ENCODE measurements around the gene PLCB1. TPM values are rescaled to one million over a fixed set of nuclear protein-coding genes. Genes with fewer than 3 reads are reported as not detected.

The PLCB1 gene
- polyA plus RNA-seq, 4 donors, result 1.8 to 5.4 (median 2.0) TPM

DNA sequence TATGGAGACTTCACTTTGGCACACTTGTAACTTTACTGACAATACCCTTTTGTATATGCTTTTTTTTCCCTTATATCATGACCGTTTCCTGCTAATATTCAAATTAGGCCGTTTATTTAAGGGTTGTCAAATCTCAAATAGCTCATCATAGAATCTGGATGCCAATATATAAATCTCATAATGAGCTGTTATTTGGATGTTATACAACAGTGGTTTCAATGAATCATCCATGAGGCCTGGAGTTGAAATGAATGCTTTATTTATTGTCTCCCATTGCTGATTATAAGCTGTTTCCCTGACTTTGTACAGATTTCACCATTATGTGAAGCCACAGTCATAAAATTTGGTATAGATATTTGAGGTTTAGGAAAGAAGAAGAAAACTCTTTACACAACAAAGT, 256.1 kb downstream of the PLCB1 start:
- 18 to 49% (median 44%) methylated on average over 2 of the region's 2 CpGs for WGBS, 3 donors
- H3K27ac ChIP-seq (ENCODE audit: low read depth in 1 of 3, low read length in 2 of 3), result no peak overlapping the region
- H3K4me3 ChIP-seq (ENCODE audit: low read depth in 1 of 3, low read length in 3 of 3), result no peak overlapping the region
- H3K36me3 ChIP-seq (ENCODE audit: control insufficient read depth in 3 of 3, insufficient read depth in 2 of 3, low read depth in 1 of 3, low read length in 3 of 3), result no peaks in the 10 kb centered on the region
- H3K9me3 ChIP-seq (ENCODE audit: control insufficient read depth in 2 of 2, insufficient read depth in 1 of 2, low read depth in 1 of 2, low read length in 1 of 2), result no peaks in the 10 kb centered on the region
- FAIRE-seq (no peak), DNase-seq (no peak)
- H3K4me1 ChIP-seq (ENCODE audit: control insufficient read depth in 3 of 3, insufficient read depth in 2 of 3, low read depth in 1 of 3, low read length in 2 of 3), result no peaks in the 10 kb centered on the region
- H3K27me3 ChIP-seq (ENCODE audit: control insufficient read depth in 3 of 3, insufficient read depth in 3 of 3, low read length in 3 of 3), result no peaks in the 10 kb centered on the region

- FAIRE-seq (no peak), DNase-seq (no peak)
- Histone ChIP-seq H3K4me1 (ENCODE audit: control insufficient read depth in 3 of 3, insufficient read depth in 2 of 3, low read depth in 1 of 3, low read length in 2 of 3) (no peaks in the 10 kb centered on the region), H3K27ac (ENCODE audit: low read depth in 1 of 3, low read length in 2 of 3) (no peak overlapping the region), H3K36me3 (ENCODE audit: control insufficient read depth in 3 of 3, insufficient read depth in 2 of 3, low read depth in 1 of 3, low read length in 3 of 3) (no peaks in the 10 kb centered on the region), H3K27me3 (ENCODE audit: control insufficient read depth in 3 of 3, insufficient read depth in 3 of 3, low read length in 3 of 3) (no peaks in the 10 kb centered on the region), H3K9me3 (ENCODE audit: control insufficient read depth in 2 of 2, insufficient read depth in 1 of 2, low read depth in 1 of 2, low read length in 1 of 2) (no peaks in the 10 kb centered on the region), H3K4me3 (ENCODE audit: low read depth in 1 of 3, low read length in 3 of 3) (no peak overlapping the region)
- 93 to 98% (median 97%) methylated on average over 1 of the region's 1 CpG for WGBS, 3 donors
Measured at GRCh38 chr20:8388707-8389106, 256.6 kb downstream of the PLCB1 start.

- H3K36me3 ChIP-seq (ENCODE audit: control insufficient read depth in 3 of 3, insufficient read depth in 2 of 3, low read depth in 1 of 3, low read length in 3 of 3), result no peaks in the 10 kb centered on the region
- DNase-seq, result peak; percentile 45 to 46
Measured at GRCh38 chr20:8389381-8390036, 257.4 kb downstream of the PLCB1 start.

DNA sequence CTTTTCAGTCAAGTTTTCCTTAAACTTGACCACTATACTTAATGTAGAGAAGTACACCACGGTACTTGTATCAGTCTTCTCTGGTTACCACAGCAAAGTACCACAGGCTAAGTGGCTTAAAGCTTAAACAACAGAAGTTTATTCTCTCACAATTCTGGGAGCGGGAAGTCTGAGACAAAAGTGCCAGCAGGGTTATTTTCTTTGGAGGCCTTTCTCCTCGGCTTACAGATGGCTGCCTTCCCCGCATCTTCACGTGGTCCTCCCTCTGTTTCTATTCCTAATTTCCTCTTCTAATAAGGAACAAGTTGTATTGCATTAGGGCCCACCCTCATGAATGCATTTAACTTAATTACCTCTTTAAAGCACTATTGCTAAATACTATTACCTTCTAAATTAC, 258.0 kb downstream of the PLCB1 start:
- DNase-seq, result no peak
- FAIRE-seq, result no peak
- 81 to 98% (median 91%) methylated on average over 5 of the region's 5 CpGs for WGBS, 3 donors
- Histone ChIP-seq H3K4me1 (ENCODE audit: control insufficient read depth in 3 of 3, insufficient read depth in 2 of 3, low read depth in 1 of 3, low read length in 2 of 3) (no peaks in the 10 kb centered on the region), H3K27ac (ENCODE audit: low read depth in 1 of 3, low read length in 2 of 3) (no peak overlapping the region), H3K4me3 (ENCODE audit: low read depth in 1 of 3, low read length in 3 of 3) (no peak overlapping the region), H3K36me3 (ENCODE audit: control insufficient read depth in 3 of 3, insufficient read depth in 2 of 3, low read depth in 1 of 3, low read length in 3 of 3) (no peaks in the 10 kb centered on the region), H3K27me3 (ENCODE audit: control insufficient read depth in 3 of 3, insufficient read depth in 3 of 3, low read length in 3 of 3) (no peaks in the 10 kb centered on the region), H3K9me3 (ENCODE audit: control insufficient read depth in 2 of 2, insufficient read depth in 1 of 2, low read depth in 1 of 2, low read length in 1 of 2) (no peaks in the 10 kb centered on the region)

More at GRCh38 chr20:8389381-8390036, 257.4 kb downstream of the PLCB1 start:
- no peak overlapping the region for H3K27ac ChIP-seq (ENCODE audit: low read depth in 1 of 3, low read length in 2 of 3)
- H3K4me3 ChIP-seq (ENCODE audit: low read depth in 1 of 3, low read length in 3 of 3), result no peak overlapping the region
- no peaks in the 10 kb centered on the region for H3K4me1 ChIP-seq (ENCODE audit: control insufficient read depth in 3 of 3, insufficient read depth in 2 of 3, low read depth in 1 of 3, low read length in 2 of 3)
- H3K9me3 ChIP-seq (ENCODE audit: control insufficient read depth in 2 of 2, insufficient read depth in 1 of 2, low read depth in 1 of 2, low read length in 1 of 2), result no peaks in the 10 kb centered on the region
- WGBS, 3 donors, result 37 to 40% (median 40%) methylated on average over 7 of the region's 7 CpGs
- peak; percentile 36 for FAIRE-seq
- H3K27me3 ChIP-seq (ENCODE audit: control insufficient read depth in 3 of 3, insufficient read depth in 3 of 3, low read length in 3 of 3), result no peaks in the 10 kb centered on the region

DNA sequence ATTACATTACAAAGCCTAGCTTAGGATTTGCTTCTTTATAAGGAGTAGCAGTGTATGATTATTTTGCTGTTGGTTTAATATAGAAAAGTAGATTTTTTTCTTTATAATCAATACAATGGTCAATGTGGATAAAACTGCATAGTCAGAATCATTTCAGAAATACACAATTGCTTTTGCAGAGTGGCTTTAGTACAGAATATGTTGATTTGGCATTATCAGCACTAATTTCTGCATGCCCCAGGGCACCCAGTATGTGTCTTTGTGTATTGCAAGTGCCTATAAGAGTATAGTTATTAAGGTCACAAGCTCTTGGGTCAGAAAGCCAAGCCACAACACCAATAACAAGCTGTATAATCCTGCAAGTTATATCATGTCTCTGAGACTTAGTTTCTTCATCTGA, 258.4 kb downstream of the PLCB1 start:
- H3K4me3 ChIP-seq (ENCODE audit: low read depth in 1 of 3, low read length in 3 of 3), result no peak overlapping the region
- DNase-seq, result no peak
- no peaks in the 10 kb centered on the region for H3K36me3 ChIP-seq (ENCODE audit: control insufficient read depth in 3 of 3, insufficient read depth in 2 of 3, low read depth in 1 of 3, low read length in 3 of 3)
- no peak overlapping the region for H3K27ac ChIP-seq (ENCODE audit: low read depth in 1 of 3, low read length in 2 of 3)
- H3K9me3 ChIP-seq (ENCODE audit: control insufficient read depth in 2 of 2, insufficient read depth in 1 of 2, low read depth in 1 of 2, low read length in 1 of 2), result no peaks in the 10 kb centered on the region
- no peak for FAIRE-seq
- H3K4me1 ChIP-seq (ENCODE audit: control insufficient read depth in 3 of 3, insufficient read depth in 2 of 3, low read depth in 1 of 3, low read length in 2 of 3), result no peaks in the 10 kb centered on the region
- no peaks in the 10 kb centered on the region for H3K27me3 ChIP-seq (ENCODE audit: control insufficient read depth in 3 of 3, insufficient read depth in 3 of 3, low read length in 3 of 3)

GRCh38 chr20:8393381-8393780, 261.3 kb downstream of the PLCB1 start:
- no peak for FAIRE-seq
- H3K27ac ChIP-seq (ENCODE audit: low read depth in 1 of 3, low read length in 2 of 3), result no peak overlapping the region
- 46 to 54% (median 50%) methylated on average over 3 of the region's 3 CpGs for WGBS, 3 donors
- no peaks in the 10 kb centered on the region for H3K9me3 ChIP-seq (ENCODE audit: control insufficient read depth in 2 of 2, insufficient read depth in 1 of 2, low read depth in 1 of 2, low read length in 1 of 2)
- no peaks in the 10 kb centered on the region for H3K27me3 ChIP-seq (ENCODE audit: control insufficient read depth in 3 of 3, insufficient read depth in 3 of 3, low read length in 3 of 3)
- H3K4me3 ChIP-seq (ENCODE audit: low read depth in 1 of 3, low read length in 3 of 3), result no peak overlapping the region
- H3K4me1 ChIP-seq (ENCODE audit: control insufficient read depth in 3 of 3, insufficient read depth in 2 of 3, low read depth in 1 of 3, low read length in 2 of 3), result no peaks in the 10 kb centered on the region
- H3K36me3 ChIP-seq (ENCODE audit: control insufficient read depth in 3 of 3, insufficient read depth in 2 of 3, low read depth in 1 of 3, low read length in 3 of 3), result no peaks in the 10 kb centered on the region
- peak in 1 of 2 donors; percentile 52 for DNase-seq

DNA sequence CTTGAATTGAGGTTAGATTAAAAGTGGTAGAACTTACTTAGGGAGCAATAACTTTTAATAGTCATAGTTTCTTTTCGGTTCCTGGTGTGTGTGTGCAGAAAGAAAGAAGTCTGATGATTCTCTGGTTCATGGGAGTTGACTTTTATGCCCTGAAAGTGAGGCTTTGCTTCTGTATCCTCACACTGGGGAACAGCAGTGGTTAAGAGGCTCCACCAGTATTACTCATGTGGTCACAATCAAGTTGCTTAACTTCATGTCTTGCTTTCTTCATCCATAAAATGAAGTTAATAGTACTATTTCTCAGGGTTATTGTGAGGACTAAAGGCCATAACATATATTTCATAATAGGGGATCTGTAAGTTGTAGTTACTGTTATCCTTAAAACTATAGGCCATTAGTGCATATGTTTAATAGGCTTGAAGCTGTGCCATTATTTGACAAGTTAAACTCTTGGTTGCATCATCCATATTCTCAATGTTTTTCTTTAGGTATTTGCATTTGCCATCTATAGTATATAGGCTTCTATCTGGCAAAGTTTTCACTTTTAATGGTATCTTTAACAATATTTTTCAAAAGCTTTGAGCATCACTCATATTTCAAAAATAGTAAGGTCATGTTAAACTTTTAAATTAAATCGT, 262.4 kb downstream of the PLCB1 start:
- Histone ChIP-seq H3K9me3 (ENCODE audit: control insufficient read depth in 2 of 2, insufficient read depth in 1 of 2, low read depth in 1 of 2, low read length in 1 of 2) (no peaks in the 10 kb centered on the region), H3K4me1 (ENCODE audit: control insufficient read depth in 3 of 3, insufficient read depth in 2 of 3, low read depth in 1 of 3, low read length in 2 of 3) (no peaks in the 10 kb centered on the region), H3K27me3 (ENCODE audit: control insufficient read depth in 3 of 3, insufficient read depth in 3 of 3, low read length in 3 of 3) (no peaks in the 10 kb centered on the region), H3K36me3 (ENCODE audit: control insufficient read depth in 3 of 3, insufficient read depth in 2 of 3, low read depth in 1 of 3, low read length in 3 of 3) (no peaks in the 10 kb centered on the region), H3K27ac (ENCODE audit: low read depth in 1 of 3, low read length in 2 of 3) (no peak overlapping the region), H3K4me3 (ENCODE audit: low read depth in 1 of 3, low read length in 3 of 3) (no peak overlapping the region)
- peak in 1 of 2 donors; percentile 25 for DNase-seq
- WGBS, 3 donors, result 86 to 90% (median 88%) methylated on average over 2 of the region's 2 CpGs
- FAIRE-seq, result peak; percentile 90

DNA sequence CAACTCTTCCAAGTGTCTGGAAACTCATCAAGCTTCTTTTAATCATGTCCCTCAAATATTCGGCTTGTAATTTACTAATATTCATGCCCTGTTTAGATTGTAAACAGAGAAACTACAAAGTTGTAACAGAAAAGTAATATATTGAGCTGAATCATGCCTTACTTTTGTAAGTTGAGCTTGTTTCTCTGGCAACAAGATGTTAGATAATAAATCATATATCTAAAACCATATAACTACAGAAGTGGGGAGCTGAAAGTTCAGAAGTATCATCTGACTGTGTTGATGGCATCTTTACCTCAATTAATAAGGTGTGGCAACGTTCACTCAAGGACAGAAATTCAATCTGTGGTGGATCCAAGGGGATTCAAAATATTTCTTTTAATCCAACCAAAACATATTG, 263.9 kb downstream of the PLCB1 start:
- FAIRE-seq (peak; percentile 57), DNase-seq (no peak)
- Histone ChIP-seq H3K9me3 (ENCODE audit: control insufficient read depth in 2 of 2, insufficient read depth in 1 of 2, low read depth in 1 of 2, low read length in 1 of 2) (no peaks in the 10 kb centered on the region), H3K27ac (ENCODE audit: low read depth in 1 of 3, low read length in 2 of 3) (no peak overlapping the region), H3K27me3 (ENCODE audit: control insufficient read depth in 3 of 3, insufficient read depth in 3 of 3, low read length in 3 of 3) (no peaks in the 10 kb centered on the region), H3K4me1 (ENCODE audit: control insufficient read depth in 3 of 3, insufficient read depth in 2 of 3, low read depth in 1 of 3, low read length in 2 of 3) (peaks cover 0 to 2% (median 0%) of the 10 kb centered on the region in 3 donors), H3K4me3 (ENCODE audit: low read depth in 1 of 3, low read length in 3 of 3) (no peak overlapping the region), H3K36me3 (ENCODE audit: control insufficient read depth in 3 of 3, insufficient read depth in 2 of 3, low read depth in 1 of 3, low read length in 3 of 3) (no peaks in the 10 kb centered on the region)
- WGBS, 3 donors, result 49 to 59% (median 53%) methylated on average over 2 of the region's 2 CpGs
